CD1c-positive myeloid dendritic cell (primary cell): ENCODE data around the gene GALK2.
"Not testable (repeated sequence)": the region's sequence is repeated elsewhere in the genome, so short reads cannot be mapped to it uniquely, and the experiment has no call there.

Experiments
- DNase-seq: peaks from one replicate; pipeline ENCODE4 v3.0.0-alpha.2; 2016; ENCODE audit errors: extremely low spot score

Gene GALK2

DNA sequence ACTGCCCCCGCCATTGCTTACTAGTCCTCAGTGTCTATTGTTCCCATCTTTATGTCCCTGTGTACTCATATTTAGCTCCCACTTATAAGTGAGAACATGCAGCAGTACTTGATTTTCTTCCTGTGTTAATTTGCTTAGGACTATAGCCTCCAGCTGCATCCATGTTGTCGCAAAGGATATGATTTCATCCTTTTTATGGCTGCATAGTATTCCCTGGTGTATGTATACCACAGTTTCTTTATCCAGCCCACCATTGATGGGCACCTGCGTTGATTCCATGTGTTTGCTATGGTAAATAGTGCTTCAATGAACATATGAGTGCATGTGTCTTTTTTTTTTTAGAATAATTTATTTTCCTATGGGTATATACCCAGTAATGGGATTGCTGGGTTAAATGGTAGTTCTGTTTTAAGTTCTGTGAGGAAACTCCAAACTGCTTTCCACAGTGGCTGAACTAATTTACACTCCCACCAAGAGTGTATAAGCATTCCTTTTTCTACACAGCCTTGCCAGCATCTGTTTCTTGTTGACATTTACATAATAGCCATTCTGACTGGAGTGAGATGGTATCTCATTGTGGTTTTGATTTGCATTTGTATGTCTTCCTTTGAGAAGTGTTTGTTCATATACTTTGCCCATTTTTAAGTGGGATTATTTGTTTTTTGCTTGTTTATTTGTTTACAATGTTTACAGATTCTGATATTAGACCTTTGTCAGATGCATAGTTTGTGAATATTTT is 53.7 kb downstream of the GALK2 start:
- DNase-seq: no peak

DNA sequence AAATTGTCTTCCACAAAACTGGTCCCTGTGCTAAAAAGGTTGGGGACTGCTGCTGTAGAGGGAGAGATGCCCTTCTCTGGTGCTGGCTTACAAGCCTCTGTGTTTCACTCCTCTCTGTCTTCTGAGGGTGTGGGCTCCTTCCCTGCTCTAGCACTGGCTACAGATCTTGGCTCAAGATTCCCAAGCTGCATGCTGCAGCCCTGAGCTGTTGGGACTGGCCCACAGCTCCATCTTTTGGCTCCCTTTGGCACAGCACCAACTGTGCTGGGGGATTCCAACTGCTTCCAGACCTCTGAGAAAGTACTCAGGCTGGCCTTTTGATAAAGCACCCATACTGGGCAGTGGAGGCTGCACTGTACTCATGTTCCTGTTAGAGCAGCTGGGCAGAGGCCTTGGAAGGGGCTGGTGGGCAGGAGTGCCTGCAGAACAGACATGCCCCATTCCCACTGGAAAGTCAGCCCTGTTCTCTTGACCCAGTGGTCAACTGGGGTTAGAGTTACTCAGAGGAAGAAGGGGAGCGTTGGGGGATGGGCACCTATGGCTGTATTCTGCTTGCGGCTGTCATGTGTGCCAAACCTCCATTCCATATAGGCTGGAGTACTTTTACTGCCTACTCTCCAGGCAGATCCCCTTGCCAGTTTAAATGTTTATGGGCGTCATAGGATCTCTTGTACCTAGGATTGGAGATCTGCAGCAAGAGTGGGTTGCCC is 55.7 kb downstream of the GALK2 start:
- no peak for DNase-seq

DNA sequence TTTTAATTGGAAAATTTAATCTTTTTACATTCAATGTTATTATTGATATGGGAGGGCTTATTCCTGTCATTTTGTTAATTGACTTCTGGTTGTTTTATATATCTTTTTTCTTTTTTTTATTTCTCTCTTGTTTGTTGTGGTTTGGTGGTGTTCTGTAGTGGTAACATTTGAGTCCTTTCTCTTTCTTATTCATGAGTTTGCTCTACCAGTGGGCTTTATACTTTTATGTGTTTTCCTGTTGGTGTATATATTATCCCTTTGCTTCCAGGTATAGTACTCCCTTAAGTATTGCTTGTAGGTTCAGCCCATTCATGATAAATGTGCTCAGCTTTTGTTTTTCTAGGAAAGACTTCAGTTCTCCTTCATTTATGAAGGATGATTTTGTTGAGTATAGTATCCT is 57.6 kb downstream of the GALK2 start:
- DNase-seq: no peak

DNA sequence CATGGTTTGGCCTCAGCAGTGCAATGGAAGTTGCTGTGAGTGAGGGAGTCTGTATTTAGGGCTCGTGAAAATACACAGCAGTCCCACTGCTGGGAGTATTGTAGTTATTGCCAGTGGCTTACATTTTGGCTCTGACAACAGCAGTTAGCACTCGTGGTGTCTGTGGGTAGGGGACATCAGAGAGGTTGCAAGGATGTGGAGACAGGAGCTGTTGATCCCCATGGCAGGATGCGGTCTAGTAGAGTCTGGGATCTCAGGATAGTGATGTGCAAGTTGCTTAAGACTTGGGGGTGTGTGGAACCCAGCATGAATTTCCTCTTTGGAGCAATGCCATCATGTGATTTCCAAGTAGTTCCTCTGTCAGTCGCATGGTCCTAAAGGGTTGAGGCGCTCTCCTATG is 59.9 kb downstream of the GALK2 start:
- DNase-seq: no peak

DNA sequence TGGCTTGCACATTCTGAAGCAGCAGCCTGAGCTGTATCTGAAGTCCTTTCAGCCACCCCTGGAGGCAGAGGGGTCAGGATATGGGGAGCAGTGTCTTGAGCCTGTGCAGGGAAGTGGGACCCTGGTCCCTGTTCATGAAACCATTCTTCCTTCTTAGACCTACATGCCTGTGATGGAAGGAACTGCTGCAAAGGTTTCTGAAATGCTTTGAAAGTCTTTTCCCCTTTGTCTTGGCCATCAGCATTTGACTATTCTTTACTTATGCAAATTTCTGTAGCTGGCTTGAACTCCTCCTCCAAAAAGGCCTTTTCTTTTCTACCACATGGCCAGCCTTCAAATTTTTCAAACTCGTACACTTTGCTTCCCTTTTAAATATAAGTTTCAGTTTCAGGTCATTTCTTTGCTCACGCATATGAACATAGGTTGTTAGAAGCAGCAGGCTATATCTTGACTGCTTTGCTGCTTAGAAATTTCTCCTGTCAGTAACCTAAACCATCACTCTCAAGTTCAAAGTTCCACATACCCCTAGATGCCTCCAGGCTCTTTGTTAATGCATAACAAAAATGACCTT is 62.3 kb downstream of the GALK2 start:
- peak; percentile 26 for DNase-seq

DNA sequence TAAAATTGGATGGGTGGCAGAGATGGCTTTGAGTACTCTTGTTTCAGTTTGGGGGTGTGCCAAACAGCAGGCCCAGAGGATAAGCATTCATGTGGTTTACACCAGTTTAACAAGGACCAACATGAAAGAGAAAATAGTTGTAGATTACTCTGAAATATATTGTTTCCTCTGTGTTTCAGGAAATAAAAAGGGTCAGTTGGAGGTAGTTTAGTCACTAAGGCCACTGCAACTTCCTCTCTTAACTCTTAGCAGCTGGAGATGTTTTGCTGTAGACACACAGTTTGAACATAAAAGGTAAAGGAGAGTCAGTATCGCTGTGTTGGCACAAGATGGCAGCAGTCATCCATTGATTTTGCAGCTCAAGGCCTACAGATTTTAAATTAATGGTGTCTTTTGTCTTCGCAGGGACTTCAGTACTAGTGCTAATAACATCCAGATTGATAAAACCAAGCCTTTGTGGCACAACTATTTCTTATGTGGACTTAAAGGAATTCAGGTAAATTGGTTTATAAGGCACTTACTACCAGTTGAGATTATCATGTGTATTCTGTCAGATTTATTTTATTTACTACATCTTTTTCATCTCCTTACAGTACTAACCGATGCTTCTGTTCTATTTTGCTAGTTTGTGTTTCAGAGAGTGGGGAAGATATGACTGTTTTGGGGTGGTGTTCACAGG is 65.5 kb downstream of the GALK2 start:
- peak; percentile 67 for DNase-seq

DNA sequence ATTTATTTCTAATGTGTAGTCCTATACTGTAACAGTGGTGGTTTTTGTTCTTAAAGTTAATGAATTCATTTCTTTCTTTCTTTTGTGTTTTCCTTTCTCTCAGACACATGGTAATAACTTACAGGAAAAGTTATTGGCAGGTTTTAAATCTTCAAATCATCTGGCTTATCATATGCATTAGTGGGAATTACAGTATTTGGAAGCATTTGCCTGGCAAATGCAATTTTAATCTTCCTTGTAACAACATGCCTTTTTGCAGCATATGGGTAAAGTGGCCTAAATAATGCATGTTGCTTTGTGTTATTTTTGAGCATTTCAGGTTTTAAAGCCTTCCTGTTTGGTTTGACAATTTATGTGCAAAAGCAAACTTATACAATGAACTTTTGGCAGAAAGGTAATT is 66.8 kb downstream of the GALK2 start:
- DNase-seq: no peak

DNA sequence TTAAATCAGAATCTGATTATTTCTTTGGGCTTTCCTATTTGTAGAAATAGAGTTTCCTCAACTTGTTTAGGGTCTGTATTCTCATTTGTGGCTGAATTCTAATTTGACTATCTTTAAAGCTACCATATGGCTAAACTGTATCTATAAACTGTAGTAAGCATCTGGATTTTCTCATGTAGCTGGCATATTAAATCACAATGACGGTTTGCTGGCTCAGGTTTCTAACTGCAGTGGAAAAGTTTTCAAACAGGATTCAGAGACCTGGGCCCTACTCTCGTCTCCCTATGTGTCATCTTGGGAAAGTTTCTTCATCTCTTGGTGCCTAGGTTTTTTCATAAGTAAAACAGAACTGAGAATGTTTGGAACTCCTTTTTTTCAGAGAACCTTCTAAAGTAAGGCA is 68.3 kb downstream of the GALK2 start:
- DNase-seq: no peak

DNA sequence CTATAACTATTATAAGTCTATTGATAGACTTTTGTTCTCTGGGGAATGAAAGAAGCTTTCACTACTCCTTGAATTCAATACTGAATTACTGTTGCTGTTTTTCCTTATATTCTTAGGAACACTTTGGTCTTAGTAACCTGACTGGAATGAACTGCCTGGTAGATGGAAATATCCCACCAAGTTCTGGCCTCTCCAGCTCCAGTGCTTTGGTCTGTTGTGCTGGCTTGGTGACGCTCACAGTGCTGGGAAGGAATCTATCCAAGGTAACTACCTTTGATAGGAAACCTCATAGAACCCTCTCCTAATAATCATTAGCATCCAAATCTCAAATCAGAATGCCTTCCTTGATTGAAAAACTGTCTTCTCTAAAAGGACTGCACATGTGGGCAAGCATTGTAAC is 69.1 kb downstream of the GALK2 start:
- no peak for DNase-seq

DNA sequence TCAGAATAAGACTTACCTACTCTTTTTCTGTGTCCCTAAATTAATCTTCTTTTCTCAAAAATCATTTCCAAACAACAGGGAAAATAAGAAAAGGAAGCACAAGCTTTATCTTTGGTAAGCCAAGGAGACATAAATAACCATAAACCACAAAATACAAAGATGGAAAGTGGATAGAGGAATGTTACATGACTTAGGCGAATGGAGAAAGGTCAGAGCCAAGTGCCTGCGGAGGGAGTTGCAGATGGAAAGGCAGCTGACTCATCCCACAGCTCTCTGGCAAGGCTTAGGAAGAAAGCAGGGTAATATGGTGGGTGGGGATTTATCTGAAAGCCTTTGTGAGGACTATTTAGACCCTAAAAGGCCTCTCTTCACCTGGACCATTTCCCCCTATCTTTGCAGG is 72.8 kb downstream of the GALK2 start:
- no peak for DNase-seq

DNA sequence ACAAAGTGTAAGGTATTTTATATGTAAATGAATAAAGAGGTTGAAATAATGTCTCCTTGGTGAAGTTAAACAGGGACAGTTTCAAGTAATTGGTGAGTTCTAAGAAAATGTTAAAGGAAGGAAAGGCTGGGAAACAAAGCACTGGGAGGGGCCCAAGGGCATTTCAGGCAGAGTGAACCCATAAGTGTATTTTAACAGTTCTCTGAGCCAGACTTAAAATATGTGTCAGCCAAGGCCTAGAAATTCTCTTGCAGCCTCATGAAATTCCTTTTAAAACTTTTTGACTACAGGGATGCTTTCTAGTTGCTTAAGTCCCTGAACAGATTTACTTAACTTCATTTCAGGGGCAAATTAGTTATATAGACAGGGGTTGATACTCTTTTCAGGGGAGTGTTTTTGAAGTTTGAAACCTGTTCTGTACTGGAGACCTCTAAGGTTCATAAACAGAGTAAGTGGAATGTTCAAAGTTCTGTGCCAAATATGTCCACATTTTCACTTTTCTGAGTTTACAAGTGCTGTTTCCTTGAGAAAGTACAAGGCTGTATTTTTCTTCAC is 77.6 kb downstream of the GALK2 start:
- DNase-seq: no peak

DNA sequence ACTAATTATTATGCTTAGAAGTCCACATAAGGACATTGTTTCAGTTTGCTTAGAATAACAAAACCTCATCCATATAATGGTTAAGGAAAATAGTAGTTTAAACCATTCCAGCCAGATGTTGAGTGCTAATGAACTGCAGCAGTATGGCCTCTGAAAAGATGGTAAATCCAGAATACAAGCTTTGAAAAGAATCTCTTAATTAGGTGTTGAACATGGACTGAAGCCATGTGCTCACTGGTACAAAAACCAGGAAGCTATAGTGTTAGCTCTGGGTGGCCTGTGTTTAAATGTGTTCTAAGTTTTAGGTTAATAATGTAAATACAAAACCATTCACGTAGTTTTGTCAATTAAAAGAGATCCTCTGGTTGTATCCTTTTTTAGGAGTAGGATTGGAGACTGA is 78.2 kb downstream of the GALK2 start:
- DNase-seq: no peak

DNA sequence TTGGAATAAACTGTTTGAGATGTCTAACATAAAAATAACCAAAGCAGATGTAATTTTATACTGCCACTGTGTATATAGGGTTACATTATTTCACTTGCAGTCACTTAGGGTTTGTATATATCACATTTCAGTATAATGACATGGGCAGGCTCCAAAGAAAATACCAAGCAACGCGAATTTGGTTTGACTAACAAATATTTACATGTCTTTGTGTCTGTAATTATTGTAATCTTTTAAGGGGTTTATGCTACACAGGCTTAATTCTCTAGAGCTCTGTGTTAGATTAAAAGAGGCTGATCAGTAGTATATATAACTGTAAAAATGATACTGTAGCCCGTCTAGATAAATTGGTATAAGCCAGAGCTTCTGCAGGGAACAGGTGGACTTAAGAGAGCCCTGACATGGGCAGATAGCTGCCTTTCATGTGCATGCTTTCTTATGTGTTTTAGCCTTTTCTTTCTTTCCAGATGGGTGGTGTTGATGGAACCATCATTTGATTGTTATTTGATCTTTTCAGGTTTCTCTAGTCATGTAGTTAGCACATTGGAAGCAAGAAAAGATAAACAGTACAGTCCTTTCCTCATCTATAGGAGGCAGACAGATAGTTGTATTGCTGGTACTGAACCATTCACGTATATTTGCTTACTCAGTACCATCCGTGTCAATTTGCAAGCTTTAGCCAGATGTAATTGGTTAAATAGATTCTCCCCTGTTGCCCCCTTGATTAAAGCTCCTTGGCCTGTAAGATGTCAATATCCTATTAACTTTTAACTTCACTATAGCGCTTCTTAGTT is 86.1 kb downstream of the GALK2 start:
- DNase-seq: no peak

DNA sequence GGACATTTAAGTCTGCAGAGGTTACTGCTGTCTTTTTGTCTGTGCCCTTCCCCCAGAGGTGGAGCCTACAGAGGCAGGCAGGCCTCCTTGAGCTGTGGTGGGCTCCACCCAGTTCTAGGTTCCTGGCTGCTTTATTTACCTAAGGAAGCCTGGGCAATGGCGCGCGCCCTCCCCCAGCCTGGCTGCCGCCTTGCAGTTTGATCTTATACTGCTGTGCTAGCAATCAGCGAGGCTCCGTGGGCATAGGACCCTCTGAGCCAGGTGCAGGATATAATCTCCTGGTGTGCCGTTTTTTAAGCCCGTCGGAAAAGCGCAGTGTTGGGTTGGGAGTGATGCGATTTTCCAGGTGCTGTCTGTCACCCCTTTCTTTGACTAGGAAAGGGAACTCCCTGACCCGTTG is 95.1 kb downstream of the GALK2 start:
- DNase-seq: not testable (repeated sequence)

DNA sequence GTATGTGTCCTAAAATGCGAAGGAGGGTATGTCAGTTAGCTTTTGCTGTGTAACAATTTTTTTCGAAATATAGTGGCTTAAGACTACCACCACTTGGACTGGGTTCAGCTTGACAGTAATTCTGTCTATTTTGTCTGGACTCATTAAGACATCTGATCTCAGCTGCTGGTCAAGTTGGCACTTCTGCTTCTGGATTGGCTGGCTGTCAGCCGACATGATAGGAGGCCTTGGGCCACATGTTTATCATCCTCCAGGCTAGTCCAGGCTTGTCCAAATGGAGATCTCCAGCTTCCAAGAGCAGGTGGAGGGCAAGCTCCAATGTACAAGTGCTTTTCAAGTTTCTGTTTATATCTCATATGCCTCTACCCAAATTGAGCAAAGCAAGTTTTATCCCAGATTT is 95.9 kb downstream of the GALK2 start:
- no peak for DNase-seq

DNA sequence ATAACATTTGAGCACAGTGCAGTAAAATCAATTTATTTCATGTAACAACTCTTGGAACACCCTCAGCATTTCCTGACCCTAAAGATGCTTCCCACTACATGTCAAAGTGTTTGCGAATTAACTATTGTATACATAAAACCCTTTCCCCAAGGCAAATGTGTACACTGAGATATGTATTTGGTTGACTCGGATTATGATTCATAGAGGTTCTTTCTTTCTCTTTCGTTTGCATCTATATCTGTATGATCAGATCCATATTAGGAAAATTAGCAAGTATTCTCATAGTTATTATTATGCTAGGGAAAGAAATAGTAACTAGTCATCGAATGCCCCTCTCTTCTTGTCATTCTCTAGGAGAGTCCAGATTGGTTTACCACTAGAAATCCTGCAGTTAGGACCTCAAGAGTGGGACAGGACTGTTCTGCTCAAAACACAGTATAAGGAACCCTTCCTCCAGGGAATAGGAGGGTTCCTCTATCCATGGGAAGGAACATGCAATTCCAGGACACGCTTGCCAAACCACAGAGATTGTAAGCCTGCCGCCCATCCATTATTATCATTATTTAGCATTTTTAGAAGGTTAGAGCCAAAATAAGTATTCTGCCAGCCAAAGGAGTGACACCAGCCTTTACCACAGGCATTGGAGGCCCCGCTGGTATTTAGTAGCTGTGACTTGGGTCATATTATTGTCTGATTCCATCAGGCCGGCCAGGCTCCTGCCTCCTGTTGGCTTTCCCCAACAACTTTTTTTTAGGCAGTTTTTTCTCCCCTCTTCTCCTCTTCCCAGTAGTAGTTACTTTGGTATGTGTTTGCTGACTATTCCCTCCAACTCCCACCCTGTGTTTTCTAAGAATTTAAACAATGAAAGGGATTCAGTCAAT is 100.7 kb downstream of the GALK2 start:
- DNase-seq: no peak

DNA sequence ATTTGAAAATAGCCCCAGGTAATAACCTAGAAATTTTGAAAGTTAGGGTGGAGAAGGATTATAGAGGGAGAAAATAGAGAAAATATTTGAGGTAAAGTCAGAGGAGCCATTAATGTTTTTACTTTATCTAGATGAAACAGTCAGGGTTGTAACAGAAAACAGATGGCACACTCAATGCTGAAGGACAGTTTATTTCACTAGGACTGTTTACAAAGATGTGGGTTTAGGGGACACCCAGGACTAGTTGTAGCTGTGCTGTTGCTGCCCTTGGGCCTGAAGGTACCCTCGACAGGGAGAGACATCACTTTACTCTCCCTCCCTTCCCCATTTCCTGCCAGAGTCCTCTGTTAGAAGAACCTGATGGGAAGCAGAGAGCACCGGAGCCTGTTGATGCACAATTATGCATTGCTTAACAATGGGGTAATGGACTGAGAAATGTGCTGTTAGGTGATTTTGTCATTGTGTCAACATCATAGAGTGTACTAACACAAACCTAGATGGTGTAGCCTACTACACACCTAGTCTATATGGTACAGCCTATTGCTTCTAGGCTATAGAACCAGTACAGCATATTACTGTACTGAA is 103.8 kb downstream of the GALK2 start:
- no peak for DNase-seq

DNA sequence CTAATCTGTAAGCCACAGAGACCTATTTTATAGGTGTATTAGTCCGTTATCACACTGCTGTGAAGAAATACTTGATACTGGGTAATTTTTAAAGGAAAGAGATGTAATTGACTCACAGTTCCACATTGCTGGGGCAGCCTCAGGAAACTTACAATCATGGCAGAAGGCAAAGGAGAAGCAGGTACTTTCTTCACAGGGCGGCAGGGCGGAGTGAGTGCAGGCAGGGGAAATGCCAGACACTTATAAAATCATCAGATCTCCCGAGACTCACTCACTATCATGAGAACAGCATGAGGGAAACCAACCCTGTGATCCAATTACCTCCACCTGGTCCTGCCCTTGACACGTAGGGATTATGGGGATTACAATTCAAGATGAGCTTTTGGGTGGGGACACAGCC is 108.7 kb downstream of the GALK2 start:
- DNase-seq: no peak

DNA sequence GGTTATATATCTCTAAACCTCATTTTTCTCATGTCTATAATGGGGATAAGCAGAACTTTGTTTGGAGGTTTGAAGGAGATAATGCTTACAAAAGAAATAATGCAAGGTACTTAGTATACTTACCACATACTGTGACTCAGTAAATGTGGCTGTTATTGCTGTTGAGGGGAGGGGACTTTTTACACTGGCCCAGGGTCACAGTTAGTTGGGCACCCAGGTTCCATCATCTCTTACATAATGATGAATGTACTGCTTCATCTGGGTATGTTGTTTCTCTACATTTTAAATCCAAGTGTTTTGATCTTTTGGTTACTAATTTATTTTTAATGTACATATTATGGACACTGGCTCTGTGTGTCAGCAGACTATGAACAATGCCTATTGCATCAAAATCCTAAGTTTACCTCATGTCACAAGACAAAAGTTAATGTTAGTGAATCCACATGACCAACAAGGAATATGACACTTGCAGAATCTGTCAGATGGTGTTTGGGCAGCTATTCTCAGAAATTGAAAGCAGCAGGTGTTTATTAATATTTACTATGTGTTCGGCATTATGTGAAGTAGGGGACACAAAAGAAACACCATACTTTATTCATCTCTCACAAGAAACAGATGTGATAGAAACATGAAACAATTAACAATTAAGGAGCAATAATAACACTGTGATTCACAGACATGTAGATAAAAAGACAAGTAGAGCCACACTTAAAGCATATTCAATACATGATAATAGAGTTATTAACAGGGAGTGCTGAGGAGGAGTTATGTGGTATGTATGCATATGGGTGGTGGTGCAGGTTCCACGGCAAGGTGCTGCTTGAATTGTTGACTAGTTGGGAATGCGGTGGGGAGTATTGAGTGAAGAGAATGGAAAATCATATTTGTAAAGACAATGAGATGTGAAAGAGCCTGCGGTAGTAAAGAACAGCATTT is 109.7 kb downstream of the GALK2 start:
- no peak for DNase-seq
